SK-N-SH treated with all-trans-retinoic acid at 6 μM for 48 hours (cell line): Measurements from ENCODE around the gene NRAP.

Experiments
- ATAC-seq: fragments of 200-7000 bp; cut with Tn5 transposase; 3 replicates; pipeline ENCODE4 v1.9.1; 2020; ENCODE audit warnings: mild to moderate bottlenecking, moderate library complexity
- ARNTL ChIP-seq: fragments of 450-650 bp; formaldehyde crosslinking; IDR thresholded peaks from 2 replicates; pipeline ENCODE4 v1.5.0; 2020; ENCODE audit warnings: low read depth, mild to moderate bottlenecking, moderate library complexity, borderline replicate concordance
- BACH2 ChIP-seq: fragments of 250-450 bp; sonication (Bioruptor Pico); IDR thresholded peaks from 2 replicates; pipeline ENCODE4 v1.9.0; 2021; ENCODE audit warnings: mild to moderate bottlenecking, borderline replicate concordance
- CSDC2 ChIP-seq: fragments of 250-450 bp; sonication (Bioruptor Pico); IDR thresholded peaks from 2 replicates; pipeline ENCODE4 v1.5.0; 2020; ENCODE audit warnings: mild to moderate bottlenecking, moderate library complexity
- ISL1 ChIP-seq: fragments of 250-450 bp; sonication (Bioruptor Pico); IDR thresholded peaks from 2 replicates; pipeline ENCODE4 v2.1.2; 2022; ENCODE audit warnings: mild to moderate bottlenecking, moderate library complexity
- OSR1 ChIP-seq: fragments of 250-450 bp; sonication (Bioruptor Pico); IDR thresholded peaks from 2 replicates; pipeline ENCODE4 v1.8.0; 2022; ENCODE audit warnings: moderate library complexity, mild to moderate bottlenecking, inconsistent platforms
- PPARA ChIP-seq: fragments of 250-450 bp; sonication (Bioruptor Pico); IDR thresholded peaks from 2 replicates; pipeline ENCODE4 v1.5.0; 2020; ENCODE audit warnings: mild to moderate bottlenecking, borderline replicate concordance
- RARB ChIP-seq: fragments of 250-450 bp; sonication (Bioruptor Pico); IDR thresholded peaks from 2 replicates; pipeline ENCODE4 v1.8.0; 2021; ENCODE audit warnings: mild to moderate bottlenecking, moderate library complexity
- SNAI2 ChIP-seq: fragments of 250-450 bp; sonication (Bioruptor Pico); IDR thresholded peaks from 2 replicates; pipeline ENCODE4 v1.5.0; 2020; ENCODE audit warnings: mild to moderate bottlenecking, moderate library complexity
- TCF4 ChIP-seq: fragments of 250-450 bp; sonication (Bioruptor Pico); IDR thresholded peaks from 2 replicates; pipeline ENCODE4 v1.8.0; 2021; ENCODE audit warnings: mild to moderate bottlenecking, moderate library complexity, borderline replicate concordance
- TOX ChIP-seq: fragments of 250-450 bp; sonication (Bioruptor Pico); IDR thresholded peaks from 2 replicates; pipeline ENCODE4 v1.8.0; 2021; ENCODE audit warnings: mild to moderate bottlenecking, moderate library complexity, borderline replicate concordance
- ZC3H10 ChIP-seq: fragments of 250-450 bp; sonication (Bioruptor Pico); IDR thresholded peaks from 2 replicates; pipeline ENCODE4 v1.5.1; 2021; ENCODE audit warnings: mild to moderate bottlenecking, moderate library complexity
- ZFP3 ChIP-seq: fragments of 250-450 bp; sonication (Bioruptor Pico); IDR thresholded peaks from 2 replicates; pipeline ENCODE4 v1.5.0; 2020; ENCODE audit warnings: mild to moderate bottlenecking, moderate library complexity
- ZFP30 ChIP-seq: fragments of 450-650 bp; formaldehyde crosslinking; IDR thresholded peaks from 2 replicates; pipeline ENCODE4 v1.5.0; 2022; ENCODE audit warnings: mild to moderate bottlenecking, moderate library complexity
- ZNF565 ChIP-seq: fragments of 450-650 bp; formaldehyde crosslinking; conservative IDR thresholded peaks from 2 replicates; pipeline ENCODE4 v1.5.0; 2020; ENCODE audit warnings: low read depth, mild to moderate bottlenecking, moderate library complexity
- ZNF70 ChIP-seq: fragments of 450-650 bp; formaldehyde crosslinking; IDR thresholded peaks from 2 replicates; pipeline ENCODE4 v1.5.0; 2020; ENCODE audit warnings: mild to moderate bottlenecking, moderate library complexity
- TF ChIP-seq, protein P1 (sequence below): fragments of 250-450 bp; sonication (Bioruptor Pico); IDR thresholded peaks from 2 replicates; pipeline ENCODE4 v1.5.0; 2020; ENCODE audit warnings: mild to moderate bottlenecking, moderate library complexity
- TF ChIP-seq, protein P2 (sequence below): fragments of 250-450 bp; sonication (Bioruptor Pico); IDR thresholded peaks from 2 replicates; pipeline ENCODE4 v1.5.1; 2021; ENCODE audit warnings: mild to moderate bottlenecking, moderate library complexity
- TF ChIP-seq, protein P3 (sequence below): fragments of 250-450 bp; sonication (Bioruptor Pico); IDR thresholded peaks from 2 replicates; pipeline ENCODE4 v1.8.0; 2020; ENCODE audit warnings: mild to moderate bottlenecking, moderate library complexity, borderline replicate concordance

Gene NRAP

DNA sequence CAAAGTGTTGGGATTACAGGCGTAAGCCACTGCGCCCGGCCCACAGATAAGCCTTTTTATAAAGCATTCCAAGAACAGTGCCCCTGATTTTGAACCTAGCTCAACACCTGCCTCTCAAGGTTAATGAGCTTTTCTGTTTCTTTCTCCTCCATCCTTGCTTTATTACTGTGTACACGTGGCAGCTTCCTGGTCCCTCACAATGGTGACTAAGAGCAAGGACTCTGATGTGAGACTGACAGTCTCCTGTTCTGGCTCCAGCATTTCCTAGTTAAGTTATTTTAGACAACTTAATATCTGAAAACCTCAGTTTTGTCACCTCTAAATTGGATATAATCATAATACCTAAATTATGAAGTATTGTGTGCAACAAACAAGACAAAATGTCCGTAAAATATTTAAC lies 101.1 kb downstream of the NRAP start:
- no peak for ATAC-seq
- TF ChIP-seq CSDC2 (CRISPR knock-in tag) (no peak), ZNF565 (no peak), BACH2 (CRISPR knock-in tag) (no peak), OSR1 (CRISPR knock-in tag) (no peak), ARNTL (CRISPR knock-in tag) (no peak), RARB (CRISPR knock-in tag) (no peak), ZFP30 (CRISPR knock-in tag) (no peak), ZFP3 (CRISPR knock-in tag) (no peak), TCF4 (CRISPR knock-in tag) (no peak), ISL1 (CRISPR knock-in tag) (no peak)
- TF ChIP-seq, protein P1, sequence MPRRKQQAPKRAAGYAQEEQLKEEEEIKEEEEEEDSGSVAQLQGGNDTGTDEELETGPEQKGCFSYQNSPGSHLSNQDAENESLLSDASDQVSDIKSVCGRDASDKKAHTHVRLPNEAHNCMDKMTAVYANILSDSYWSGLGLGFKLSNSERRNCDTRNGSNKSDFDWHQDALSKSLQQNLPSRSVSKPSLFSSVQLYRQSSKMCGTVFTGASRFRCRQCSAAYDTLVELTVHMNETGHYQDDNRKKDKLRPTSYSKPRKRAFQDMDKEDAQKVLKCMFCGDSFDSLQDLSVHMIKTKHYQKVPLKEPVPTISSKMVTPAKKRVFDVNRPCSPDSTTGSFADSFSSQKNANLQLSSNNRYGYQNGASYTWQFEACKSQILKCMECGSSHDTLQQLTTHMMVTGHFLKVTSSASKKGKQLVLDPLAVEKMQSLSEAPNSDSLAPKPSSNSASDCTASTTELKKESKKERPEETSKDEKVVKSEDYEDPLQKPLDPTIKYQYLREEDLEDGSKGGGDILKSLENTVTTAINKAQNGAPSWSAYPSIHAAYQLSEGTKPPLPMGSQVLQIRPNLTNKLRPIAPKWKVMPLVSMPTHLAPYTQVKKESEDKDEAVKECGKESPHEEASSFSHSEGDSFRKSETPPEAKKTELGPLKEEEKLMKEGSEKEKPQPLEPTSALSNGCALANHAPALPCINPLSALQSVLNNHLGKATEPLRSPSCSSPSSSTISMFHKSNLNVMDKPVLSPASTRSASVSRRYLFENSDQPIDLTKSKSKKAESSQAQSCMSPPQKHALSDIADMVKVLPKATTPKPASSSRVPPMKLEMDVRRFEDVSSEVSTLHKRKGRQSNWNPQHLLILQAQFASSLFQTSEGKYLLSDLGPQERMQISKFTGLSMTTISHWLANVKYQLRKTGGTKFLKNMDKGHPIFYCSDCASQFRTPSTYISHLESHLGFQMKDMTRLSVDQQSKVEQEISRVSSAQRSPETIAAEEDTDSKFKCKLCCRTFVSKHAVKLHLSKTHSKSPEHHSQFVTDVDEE (CRISPR knock-in tag), result no peak
- TF ChIP-seq, protein P2, sequence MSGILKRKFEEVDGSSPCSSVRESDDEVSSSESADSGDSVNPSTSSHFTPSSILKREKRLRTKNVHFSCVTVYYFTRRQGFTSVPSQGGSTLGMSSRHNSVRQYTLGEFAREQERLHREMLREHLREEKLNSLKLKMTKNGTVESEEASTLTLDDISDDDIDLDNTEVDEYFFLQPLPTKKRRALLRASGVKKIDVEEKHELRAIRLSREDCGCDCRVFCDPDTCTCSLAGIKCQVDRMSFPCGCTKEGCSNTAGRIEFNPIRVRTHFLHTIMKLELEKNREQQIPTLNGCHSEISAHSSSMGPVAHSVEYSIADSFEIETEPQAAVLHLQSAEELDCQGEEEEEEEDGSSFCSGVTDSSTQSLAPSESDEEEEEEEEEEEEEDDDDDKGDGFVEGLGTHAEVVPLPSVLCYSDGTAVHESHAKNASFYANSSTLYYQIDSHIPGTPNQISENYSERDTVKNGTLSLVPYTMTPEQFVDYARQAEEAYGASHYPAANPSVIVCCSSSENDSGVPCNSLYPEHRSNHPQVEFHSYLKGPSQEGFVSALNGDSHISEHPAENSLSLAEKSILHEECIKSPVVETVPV (CRISPR knock-in tag), result no peak

DNA sequence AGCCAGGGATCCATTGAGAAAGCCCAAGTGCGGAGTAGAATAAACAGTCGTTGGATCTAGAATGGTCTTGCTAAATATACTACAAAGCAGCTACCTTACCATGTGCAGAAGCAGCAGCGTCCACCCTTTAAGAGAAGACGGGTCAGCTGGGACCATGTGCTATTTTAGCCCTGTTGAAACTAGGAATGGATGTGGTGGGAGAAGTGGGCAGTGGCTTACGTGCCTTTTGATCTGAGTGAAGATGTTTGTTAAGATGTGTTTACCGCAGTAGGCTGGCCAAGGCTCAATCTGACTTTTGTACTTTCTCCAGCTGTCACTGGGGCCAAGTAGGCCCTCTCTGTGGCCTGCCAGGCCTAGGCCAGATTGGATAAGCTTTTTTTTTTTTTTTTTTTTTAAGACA lies 101.8 kb downstream of the NRAP start:
- no peak for ATAC-seq
- no peak for TF ChIP-seq TOX (CRISPR knock-in tag)
- TF ChIP-seq PPARA (CRISPR knock-in tag), result no peak
- TF ChIP-seq ARNTL (CRISPR knock-in tag), result no peak
- no peak for TF ChIP-seq ZNF565
- TF ChIP-seq ZFP3 (CRISPR knock-in tag), result no peak
- TF ChIP-seq, protein P1 (CRISPR knock-in tag), result no peak
- TF ChIP-seq BACH2 (CRISPR knock-in tag), result no peak
- TF ChIP-seq, protein P2 (CRISPR knock-in tag), result no peak
- TF ChIP-seq TCF4 (CRISPR knock-in tag), result no peak
- TF ChIP-seq SNAI2 (CRISPR knock-in tag), result no peak
- TF ChIP-seq, protein P3, sequence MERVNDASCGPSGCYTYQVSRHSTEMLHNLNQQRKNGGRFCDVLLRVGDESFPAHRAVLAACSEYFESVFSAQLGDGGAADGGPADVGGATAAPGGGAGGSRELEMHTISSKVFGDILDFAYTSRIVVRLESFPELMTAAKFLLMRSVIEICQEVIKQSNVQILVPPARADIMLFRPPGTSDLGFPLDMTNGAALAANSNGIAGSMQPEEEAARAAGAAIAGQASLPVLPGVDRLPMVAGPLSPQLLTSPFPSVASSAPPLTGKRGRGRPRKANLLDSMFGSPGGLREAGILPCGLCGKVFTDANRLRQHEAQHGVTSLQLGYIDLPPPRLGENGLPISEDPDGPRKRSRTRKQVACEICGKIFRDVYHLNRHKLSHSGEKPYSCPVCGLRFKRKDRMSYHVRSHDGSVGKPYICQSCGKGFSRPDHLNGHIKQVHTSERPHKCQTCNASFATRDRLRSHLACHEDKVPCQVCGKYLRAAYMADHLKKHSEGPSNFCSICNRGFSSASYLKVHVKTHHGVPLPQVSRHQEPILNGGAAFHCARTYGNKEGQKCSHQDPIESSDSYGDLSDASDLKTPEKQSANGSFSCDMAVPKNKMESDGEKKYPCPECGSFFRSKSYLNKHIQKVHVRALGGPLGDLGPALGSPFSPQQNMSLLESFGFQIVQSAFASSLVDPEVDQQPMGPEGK (CRISPR knock-in tag), result no peak
- TF ChIP-seq ZFP30 (CRISPR knock-in tag), result no peak
- TF ChIP-seq ISL1 (CRISPR knock-in tag), result no peak
- TF ChIP-seq CSDC2 (CRISPR knock-in tag), result no peak
- TF ChIP-seq, all 23 proteins: peak for 0

DNA sequence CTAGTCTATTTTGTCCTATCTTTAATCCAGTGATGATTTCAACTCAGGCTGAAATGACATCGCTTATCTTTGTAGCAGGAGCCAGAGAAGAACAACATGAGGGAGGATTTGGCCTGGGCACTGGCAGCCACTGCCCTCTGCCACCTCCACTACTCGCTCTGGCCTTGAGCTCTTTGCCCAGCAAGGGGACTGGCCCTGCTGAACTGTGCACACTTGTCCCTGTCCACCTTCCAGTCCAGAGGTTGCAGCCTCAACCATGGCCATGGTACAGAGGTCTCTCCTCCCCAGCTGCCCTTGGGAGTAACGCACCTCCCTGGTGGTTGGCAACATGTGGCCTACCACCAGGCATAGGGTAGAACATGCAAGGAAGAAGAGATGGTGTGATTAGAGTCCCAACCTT lies 102.6 kb downstream of the NRAP start:
- TF ChIP-seq, protein P3 (CRISPR knock-in tag), result no peak
- TF ChIP-seq OSR1 (CRISPR knock-in tag) (no peak), ZNF70 (CRISPR knock-in tag) (no peak), ZC3H10 (no peak), BACH2 (CRISPR knock-in tag) (no peak), ZFP3 (CRISPR knock-in tag) (no peak), ZNF565 (no peak)
- TF ChIP-seq, protein P1 (CRISPR knock-in tag), result no peak
- TF ChIP-seq, protein P2 (CRISPR knock-in tag), result no peak
- no peak for ATAC-seq
